ENCODE data around the gene ZDHHC24.

DNA sequence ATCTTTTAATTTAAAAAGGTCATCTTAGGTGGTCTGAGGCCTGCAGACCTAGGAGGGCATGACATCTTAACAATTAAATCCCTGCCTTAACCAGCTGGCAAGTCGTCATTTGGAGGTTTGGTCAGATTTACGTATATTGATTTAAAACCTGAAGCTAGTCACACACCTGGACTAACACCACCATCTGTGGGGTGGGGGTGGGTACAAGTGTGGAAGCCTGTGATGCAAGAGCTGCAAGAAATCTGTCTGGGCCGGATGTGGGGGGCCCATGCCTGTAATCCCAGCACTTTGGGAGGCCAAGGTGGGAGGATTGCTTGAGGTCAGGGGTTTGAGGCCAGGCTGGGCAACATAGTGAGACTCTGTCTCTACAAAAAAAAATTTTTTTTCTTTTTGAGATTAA is 35.4 kb upstream of the ZDHHC24 start:
- TF ChIP-seq POLR2A (IDR thresholded peaks at IDR 0.05; ENCODE audit: low read length) (no peak), GATA1 (IDR thresholded peaks at IDR 0.05; ENCODE audit: low read depth, low read length) (no peak)

Data from erythroblast (primary cell).